ENCODE measurements around the gene SVIL.
"Not testable (repeated sequence)": the region's sequence is repeated elsewhere in the genome, so short reads cannot be mapped to it uniquely, and the experiment has no call there.

The SVIL gene

GRCh38 chr10:29607576-29607975 lies 27.2 kb downstream of the SVIL start:
- no peak overlapping the region for H3K4me3 ChIP-seq (ENCODE audit: low read length, poor library complexity, severe bottlenecking)
- no peak for TF ChIP-seq CTCF (conservative IDR thresholded peaks at IDR 0.05; ENCODE audit: low read length)
- no peak for TF ChIP-seq EZH2phosphoT487 (IDR thresholded peaks at IDR 0.05; ENCODE audit: borderline replicate concordance)
- H2AFZ ChIP-seq (ENCODE audit: low read length), result no peak overlapping the region
- H3K4me1 ChIP-seq (ENCODE audit: insufficient read depth, low read length, poor library complexity, severe bottlenecking), result no peaks in the 10 kb centered on the region
- no peak overlapping the region for H3K9ac ChIP-seq (ENCODE audit: low read depth, low read length, poor library complexity, severe bottlenecking)
- H3K36me3 ChIP-seq (ENCODE audit: insufficient read depth, low read length), result 0 out of 2 replicates have a peak, but pooled peaks cover 7% of the 10 kb centered on the region
- H3K79me2 ChIP-seq (ENCODE audit: insufficient read depth, low read length), result no peaks in the 10 kb centered on the region
- H3F3A ChIP-seq (ENCODE audit: low read depth), result no peaks in the 10 kb centered on the region
- H3K4me2 ChIP-seq (ENCODE audit: low read depth, low read length, poor library complexity, severe bottlenecking), result no peak overlapping the region
- no peaks in the 10 kb centered on the region for H4K20me1 ChIP-seq (ENCODE audit: insufficient read depth, low read length, poor library complexity, severe bottlenecking)
- 0 out of 2 replicates have a peak, but pooled peaks cover 7% of the 10 kb centered on the region for H3K9me3 ChIP-seq (ENCODE audit: insufficient read depth, low read depth, low read length)
- no peaks in the 10 kb centered on the region for H3K9me2 ChIP-seq (replicated peaks; ENCODE audit: low read depth, low read length)
- H3K27me3 ChIP-seq (ENCODE audit: insufficient read depth, low read length, poor library complexity, severe bottlenecking), result no peaks in the 10 kb centered on the region

- not testable (repeated sequence) for H3K4me1 ChIP-seq (ENCODE audit: insufficient read depth, low read length, poor library complexity, severe bottlenecking); H4K20me1 ChIP-seq (ENCODE audit: insufficient read depth, low read length, poor library complexity, severe bottlenecking); H3K36me3 ChIP-seq (ENCODE audit: insufficient read depth, low read length); H3K9me3 ChIP-seq (ENCODE audit: insufficient read depth, low read depth, low read length); H2AFZ ChIP-seq (ENCODE audit: low read length); H3F3A ChIP-seq (ENCODE audit: low read depth); H3K79me2 ChIP-seq (ENCODE audit: insufficient read depth, low read length); H3K9ac ChIP-seq (ENCODE audit: low read depth, low read length, poor library complexity, severe bottlenecking); H3K4me2 ChIP-seq (ENCODE audit: low read depth, low read length, poor library complexity, severe bottlenecking); H3K9me2 ChIP-seq (replicated peaks; ENCODE audit: low read depth, low read length); H3K4me3 ChIP-seq (ENCODE audit: low read length, poor library complexity, severe bottlenecking); H3K27me3 ChIP-seq (ENCODE audit: insufficient read depth, low read length, poor library complexity, severe bottlenecking)
Measured at GRCh38 chr10:29606693-29607092, 28.1 kb downstream of the SVIL start.

DNA sequence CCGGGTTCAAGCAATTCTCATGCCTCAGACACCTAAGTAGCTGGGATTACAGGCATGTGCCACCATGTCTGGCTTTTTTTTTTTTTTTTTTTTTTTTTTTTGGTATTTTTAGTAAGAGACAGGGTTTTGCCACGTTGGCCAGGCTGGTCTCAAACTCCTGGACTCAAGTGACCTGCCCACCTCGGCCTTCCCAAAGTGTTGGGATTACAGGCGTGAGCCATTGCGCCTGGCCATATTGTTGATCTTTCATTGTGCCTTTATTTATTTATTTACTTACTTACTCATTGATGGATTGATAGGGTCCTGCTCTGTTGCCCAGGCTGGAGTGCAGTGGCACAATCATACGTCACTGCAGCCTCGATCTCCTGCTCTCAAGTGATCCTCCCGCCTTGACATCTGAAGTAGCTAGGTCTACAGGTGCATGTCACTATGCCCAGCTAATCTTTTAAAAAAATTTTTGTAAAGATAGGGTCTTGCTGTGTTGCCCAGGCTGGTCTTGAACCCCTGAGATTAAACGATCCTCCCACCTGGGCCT lies 30.4 kb downstream of the SVIL start:
- no peaks in the 10 kb centered on the region for H3K9me2 ChIP-seq (replicated peaks; ENCODE audit: low read depth, low read length)
- H3F3A ChIP-seq (ENCODE audit: low read depth), result no peaks in the 10 kb centered on the region
- H3K9ac ChIP-seq (ENCODE audit: low read depth, low read length, poor library complexity, severe bottlenecking), result no peak overlapping the region
- 0 out of 2 replicates have a peak, but pooled peaks cover 7% of the 10 kb centered on the region for H3K36me3 ChIP-seq (ENCODE audit: insufficient read depth, low read length)
- no peak overlapping the region for H2AFZ ChIP-seq (ENCODE audit: low read length)
- no peak for TF ChIP-seq CTCF (conservative IDR thresholded peaks at IDR 0.05; ENCODE audit: low read length)
- TF ChIP-seq EZH2phosphoT487 (IDR thresholded peaks at IDR 0.05; ENCODE audit: borderline replicate concordance), result no peak
- H3K4me2 ChIP-seq (ENCODE audit: low read depth, low read length, poor library complexity, severe bottlenecking), result no peak overlapping the region
- no peaks in the 10 kb centered on the region for H3K79me2 ChIP-seq (ENCODE audit: insufficient read depth, low read length)
- no peak overlapping the region for H3K4me3 ChIP-seq (ENCODE audit: low read length, poor library complexity, severe bottlenecking)
- H3K4me1 ChIP-seq (ENCODE audit: insufficient read depth, low read length, poor library complexity, severe bottlenecking), result no peaks in the 10 kb centered on the region
- H4K20me1 ChIP-seq (ENCODE audit: insufficient read depth, low read length, poor library complexity, severe bottlenecking), result no peaks in the 10 kb centered on the region
- 0 out of 2 replicates have a peak, but pooled peaks cover 5% of the 10 kb centered on the region for H3K9me3 ChIP-seq (ENCODE audit: insufficient read depth, low read depth, low read length)
- H3K27me3 ChIP-seq (ENCODE audit: insufficient read depth, low read length, poor library complexity, severe bottlenecking), result no peaks in the 10 kb centered on the region

DNA sequence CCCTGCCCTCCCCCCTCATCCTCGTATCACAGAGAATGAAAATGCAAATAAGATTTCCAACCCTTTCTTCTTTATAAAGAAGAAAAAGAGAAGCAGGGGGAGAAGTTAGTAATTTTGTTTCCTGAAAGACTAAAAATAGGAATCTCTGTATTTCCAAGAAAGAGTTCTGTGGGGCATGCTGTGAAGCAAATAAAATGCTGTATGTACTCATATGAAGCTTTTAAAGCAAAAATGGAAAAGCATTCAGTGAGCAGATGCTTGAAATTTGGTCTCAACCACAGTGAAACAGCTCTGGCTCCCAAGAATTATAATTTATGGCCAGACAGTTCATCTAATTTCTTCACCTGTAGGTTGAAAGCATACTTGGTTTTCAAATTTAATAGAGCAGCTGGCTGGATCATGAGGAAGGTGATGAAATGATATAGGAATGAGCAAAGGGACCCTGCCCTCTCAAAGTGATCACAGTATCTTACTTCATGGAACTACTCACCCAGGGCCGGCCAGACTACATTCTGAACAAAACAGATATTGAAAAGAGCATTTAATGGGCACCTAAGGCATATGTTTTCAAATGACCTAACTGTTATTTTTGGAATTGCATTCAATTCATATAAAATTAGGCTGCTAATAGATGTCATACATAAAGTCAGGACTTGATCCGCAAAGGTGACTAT lies 31.4 kb downstream of the SVIL start:
- H3K4me2 ChIP-seq (ENCODE audit: low read depth, low read length, poor library complexity, severe bottlenecking), result no peak overlapping the region
- H3K9ac ChIP-seq (ENCODE audit: low read depth, low read length, poor library complexity, severe bottlenecking), result no peak overlapping the region
- H3K79me2 ChIP-seq (ENCODE audit: insufficient read depth, low read length), result no peaks in the 10 kb centered on the region
- H2AFZ ChIP-seq (ENCODE audit: low read length), result no peak overlapping the region
- H3K27me3 ChIP-seq (ENCODE audit: insufficient read depth, low read length, poor library complexity, severe bottlenecking), result no peaks in the 10 kb centered on the region
- no peaks in the 10 kb centered on the region for H3K4me1 ChIP-seq (ENCODE audit: insufficient read depth, low read length, poor library complexity, severe bottlenecking)
- no peaks in the 10 kb centered on the region for H3K9me3 ChIP-seq (ENCODE audit: insufficient read depth, low read depth, low read length)
- TF ChIP-seq CTCF (conservative IDR thresholded peaks at IDR 0.05; ENCODE audit: low read length), result no peak
- TF ChIP-seq EZH2phosphoT487 (IDR thresholded peaks at IDR 0.05; ENCODE audit: borderline replicate concordance), result no peak
- no peaks in the 10 kb centered on the region for H4K20me1 ChIP-seq (ENCODE audit: insufficient read depth, low read length, poor library complexity, severe bottlenecking)
- H3K36me3 ChIP-seq (ENCODE audit: insufficient read depth, low read length), result no peaks in the 10 kb centered on the region
- no peaks in the 10 kb centered on the region for H3F3A ChIP-seq (ENCODE audit: low read depth)
- no peaks in the 10 kb centered on the region for H3K9me2 ChIP-seq (replicated peaks; ENCODE audit: low read depth, low read length)
- H3K4me3 ChIP-seq (ENCODE audit: low read length, poor library complexity, severe bottlenecking), result no peak overlapping the region
